ENCODE results near the gene APOB. TPM values are rescaled to one million over a fixed set of nuclear protein-coding genes. Genes with fewer than 3 reads are reported as not detected.

APOB gene
- total RNA-seq, 2 donors from 2014 or later = 0.09 to 0.91 TPM

DNA sequence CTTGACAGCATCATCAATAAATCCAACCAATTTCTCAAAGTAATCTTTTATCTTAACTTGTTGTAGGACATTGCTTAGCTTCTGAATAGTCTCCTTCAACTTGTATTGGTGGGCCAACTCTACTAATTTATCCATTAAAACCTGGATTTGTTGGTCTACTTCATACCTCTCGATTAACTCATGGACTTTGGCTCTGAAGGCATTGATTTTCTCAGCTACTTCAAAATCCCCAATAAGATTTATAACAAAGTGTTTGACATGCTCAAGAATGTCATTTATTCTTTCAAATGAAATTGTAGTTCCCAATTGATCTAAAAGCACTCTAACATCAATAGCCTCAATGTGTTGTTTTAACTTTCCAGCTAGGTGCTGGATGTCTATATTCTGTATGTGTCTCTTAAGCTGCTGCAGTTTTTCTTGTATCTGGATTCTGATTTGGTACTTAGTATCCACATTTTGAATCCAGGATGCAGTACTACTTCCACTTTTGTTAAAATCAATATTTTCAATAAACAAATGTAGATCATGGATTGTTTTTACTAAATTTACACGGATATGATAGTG, 34.1 kb downstream of the APOB start:
- H3K9me3 ChIP-seq = no peaks in the 10 kb centered on the region
- no peaks in the 10 kb centered on the region for H3K27me3 ChIP-seq (replicated peaks; ENCODE audit: insufficient read depth)
- no peak overlapping the region for H3K4me3 ChIP-seq
- no peaks in the 10 kb centered on the region for H3K36me3 ChIP-seq
- intact Hi-C loops (cut with DNase I) = no loop called here
- no peaks in the 10 kb centered on the region for H3K4me1 ChIP-seq (replicated peaks)
- TF ChIP-seq, protein P1, sequence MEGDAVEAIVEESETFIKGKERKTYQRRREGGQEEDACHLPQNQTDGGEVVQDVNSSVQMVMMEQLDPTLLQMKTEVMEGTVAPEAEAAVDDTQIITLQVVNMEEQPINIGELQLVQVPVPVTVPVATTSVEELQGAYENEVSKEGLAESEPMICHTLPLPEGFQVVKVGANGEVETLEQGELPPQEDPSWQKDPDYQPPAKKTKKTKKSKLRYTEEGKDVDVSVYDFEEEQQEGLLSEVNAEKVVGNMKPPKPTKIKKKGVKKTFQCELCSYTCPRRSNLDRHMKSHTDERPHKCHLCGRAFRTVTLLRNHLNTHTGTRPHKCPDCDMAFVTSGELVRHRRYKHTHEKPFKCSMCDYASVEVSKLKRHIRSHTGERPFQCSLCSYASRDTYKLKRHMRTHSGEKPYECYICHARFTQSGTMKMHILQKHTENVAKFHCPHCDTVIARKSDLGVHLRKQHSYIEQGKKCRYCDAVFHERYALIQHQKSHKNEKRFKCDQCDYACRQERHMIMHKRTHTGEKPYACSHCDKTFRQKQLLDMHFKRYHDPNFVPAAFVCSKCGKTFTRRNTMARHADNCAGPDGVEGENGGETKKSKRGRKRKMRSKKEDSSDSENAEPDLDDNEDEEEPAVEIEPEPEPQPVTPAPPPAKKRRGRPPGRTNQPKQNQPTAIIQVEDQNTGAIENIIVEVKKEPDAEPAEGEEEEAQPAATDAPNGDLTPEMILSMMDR (IDR thresholded peaks at IDR 0.05) = no peak
- TF ChIP-seq POLR2AphosphoS5 (IDR thresholded peaks at IDR 0.05) (no peak), POLR2A (IDR thresholded peaks at IDR 0.05) (no peak)
- no peak overlapping the region for H3K27ac ChIP-seq
- no peak for DNase-seq (ENCODE audit: low spot score)
- 85% methylated on average over 2 of the region's 2 CpGs for WGBS

DNA sequence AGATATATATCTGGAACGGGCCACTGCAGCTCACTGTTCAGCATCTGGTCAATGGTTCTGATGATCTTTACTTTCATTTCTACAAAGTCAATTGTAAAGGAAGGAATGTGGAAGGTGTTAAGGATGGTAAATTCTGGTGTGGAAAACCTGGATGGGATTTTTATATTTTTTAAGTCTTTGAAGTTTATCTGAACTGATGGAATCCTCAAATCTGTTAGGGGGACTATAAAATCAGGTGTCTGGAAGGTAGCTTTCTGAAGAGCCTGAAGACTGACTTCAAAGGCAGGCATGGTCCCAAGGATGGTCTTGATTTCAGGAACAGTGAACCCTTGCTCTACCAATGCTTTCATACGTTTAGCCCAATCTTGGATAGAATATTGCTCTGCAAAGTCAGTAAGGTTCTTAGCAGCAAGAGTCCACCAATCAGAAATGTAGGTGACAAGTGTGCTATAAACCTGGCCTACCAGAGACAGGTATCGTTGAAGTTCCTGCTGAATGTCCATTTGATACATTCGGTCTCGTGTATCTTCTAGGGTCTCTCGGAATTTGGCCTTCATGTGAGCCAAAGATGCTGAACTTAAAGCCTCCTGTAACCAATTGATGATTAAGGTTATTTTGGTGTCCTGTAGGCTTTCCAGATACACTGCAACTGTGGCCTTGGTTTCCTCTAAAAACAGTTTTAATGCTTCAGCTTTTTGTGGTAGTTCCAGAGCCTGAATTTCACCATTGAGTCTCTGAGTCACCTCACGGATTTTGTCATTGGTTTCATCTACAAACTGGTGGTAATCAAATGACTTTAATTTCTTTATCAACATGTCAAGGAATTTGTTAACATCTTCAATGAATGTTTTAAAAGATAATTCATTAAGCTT, 34.8 kb downstream of the APOB start:
- WGBS = 93% methylated on average over 7 of the region's 7 CpGs
- no peak for DNase-seq (ENCODE audit: low spot score)
- no peak overlapping the region for H3K4me3 ChIP-seq
- H3K27ac ChIP-seq = no peak overlapping the region
- no peaks in the 10 kb centered on the region for H3K27me3 ChIP-seq (replicated peaks; ENCODE audit: insufficient read depth)
- H3K4me1 ChIP-seq (replicated peaks) = no peaks in the 10 kb centered on the region
- no peaks in the 10 kb centered on the region for H3K36me3 ChIP-seq
- H3K9me3 ChIP-seq = no peaks in the 10 kb centered on the region
- intact Hi-C loops (cut with DNase I) = no loop called here
- TF ChIP-seq POLR2A (IDR thresholded peaks at IDR 0.05) (no peak), POLR2AphosphoS5 (IDR thresholded peaks at IDR 0.05) (no peak)
- TF ChIP-seq, protein P1 (IDR thresholded peaks at IDR 0.05) = no peak

DNA sequence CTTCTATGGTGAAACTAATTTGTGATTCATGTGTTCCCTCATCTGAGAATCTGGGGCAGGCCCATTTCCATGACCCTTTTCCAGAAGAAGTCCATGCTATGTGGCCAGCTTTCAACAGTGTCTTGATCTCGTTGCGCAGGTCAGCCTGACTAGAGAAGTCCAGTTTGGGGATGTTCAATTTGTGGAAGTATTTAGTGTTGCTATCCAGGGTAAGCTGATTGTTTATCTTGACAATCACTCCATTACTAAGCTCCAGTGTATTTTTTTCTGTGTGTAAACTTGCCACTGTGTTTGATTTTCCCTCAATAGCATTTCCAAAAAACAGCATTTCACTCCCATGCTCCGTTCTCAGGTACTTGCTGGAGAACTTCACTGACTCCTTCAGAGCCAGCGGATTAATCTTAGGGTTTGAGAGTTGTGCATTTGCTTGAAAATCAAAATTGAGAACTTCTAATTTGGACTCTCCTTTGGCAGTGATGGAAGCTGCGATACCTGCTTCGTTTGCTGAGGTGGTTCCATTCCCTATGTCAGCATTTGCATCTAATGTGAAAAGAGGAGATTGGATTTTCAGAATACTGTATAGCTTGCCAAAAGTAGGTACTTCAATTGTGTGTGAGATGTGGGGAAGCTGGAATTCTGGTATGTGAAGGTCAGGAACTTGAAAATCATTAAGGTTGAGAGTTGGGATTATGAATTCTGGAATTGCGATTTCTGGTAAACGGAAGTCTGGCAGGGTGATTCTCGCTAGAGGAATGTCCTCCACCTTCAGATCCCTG, 35.7 kb downstream of the APOB start:
- H3K9me3 ChIP-seq = no peaks in the 10 kb centered on the region
- no peak for TF ChIP-seq POLR2A (IDR thresholded peaks at IDR 0.05)
- no peak for TF ChIP-seq POLR2AphosphoS5 (IDR thresholded peaks at IDR 0.05)
- TF ChIP-seq, protein P1 (IDR thresholded peaks at IDR 0.05) = no peak
- no peak for DNase-seq (ENCODE audit: low spot score)
- H3K4me3 ChIP-seq = no peak overlapping the region
- H3K36me3 ChIP-seq = no peaks in the 10 kb centered on the region
- H3K27me3 ChIP-seq (replicated peaks; ENCODE audit: insufficient read depth) = no peaks in the 10 kb centered on the region
- no peak overlapping the region for H3K27ac ChIP-seq
- intact Hi-C loops (cut with DNase I) = no loop called here
- 92% methylated on average over 9 of the region's 9 CpGs for WGBS
- no peaks in the 10 kb centered on the region for H3K4me1 ChIP-seq (replicated peaks)

DNA sequence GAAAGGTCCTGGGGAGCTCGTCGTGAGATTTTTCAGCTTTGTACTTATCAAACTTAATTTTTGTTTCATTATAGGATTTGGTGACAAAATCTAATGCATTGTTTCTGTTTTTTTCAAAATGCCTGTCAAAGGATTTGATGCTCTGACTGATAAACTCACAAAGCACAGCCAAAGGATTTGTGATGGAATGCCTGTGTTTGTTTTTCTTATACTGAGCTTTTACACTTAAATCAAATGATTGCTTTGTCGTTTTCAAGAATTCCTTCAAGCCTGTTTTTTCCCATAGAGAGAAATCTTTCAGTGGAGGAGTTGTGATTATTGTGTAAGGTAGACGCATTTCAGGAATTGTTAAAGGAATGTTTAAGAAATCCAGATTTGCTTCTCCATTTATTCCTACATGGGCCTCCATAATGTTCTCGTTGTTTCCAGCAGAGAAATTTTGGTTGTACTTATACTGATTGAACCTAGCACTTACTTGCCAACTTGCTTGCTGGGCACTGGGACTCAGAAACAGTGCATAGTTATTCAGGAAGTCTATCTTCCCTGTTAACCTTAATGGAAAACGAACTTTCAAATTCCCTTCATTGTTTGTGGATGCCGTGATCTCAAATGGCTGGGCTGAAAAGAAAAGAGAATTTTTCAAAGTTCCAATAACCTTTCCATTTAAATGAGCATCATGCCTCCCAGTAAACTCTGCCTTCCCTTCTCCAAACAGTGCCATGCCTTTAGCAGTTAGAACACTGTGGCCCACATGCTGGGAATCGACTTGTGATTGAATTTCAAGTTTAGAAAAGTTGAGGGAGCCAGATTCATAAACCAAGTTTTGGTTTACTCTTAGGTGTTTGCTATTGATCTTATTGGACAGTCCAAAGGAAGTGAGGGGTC, 36.5 kb downstream of the APOB start:
- H3K27ac ChIP-seq = no peak overlapping the region
- intact Hi-C loops (cut with DNase I) = no loop called here
- 71% methylated on average over 8 of the region's 8 CpGs for WGBS
- no peaks in the 10 kb centered on the region for H3K36me3 ChIP-seq
- H3K4me3 ChIP-seq = no peak overlapping the region
- no peaks in the 10 kb centered on the region for H3K4me1 ChIP-seq (replicated peaks)
- H3K27me3 ChIP-seq (replicated peaks; ENCODE audit: insufficient read depth) = no peaks in the 10 kb centered on the region
- TF ChIP-seq POLR2AphosphoS5 (IDR thresholded peaks at IDR 0.05) (no peak), POLR2A (IDR thresholded peaks at IDR 0.05) (no peak)
- TF ChIP-seq, protein P1 (IDR thresholded peaks at IDR 0.05) = no peak
- no peak for DNase-seq (ENCODE audit: low spot score)
- no peaks in the 10 kb centered on the region for H3K9me3 ChIP-seq

Measured in prostate gland (tissue), 2 donors.